ENCODE measurements around the gene FAM50A.

DNA sequence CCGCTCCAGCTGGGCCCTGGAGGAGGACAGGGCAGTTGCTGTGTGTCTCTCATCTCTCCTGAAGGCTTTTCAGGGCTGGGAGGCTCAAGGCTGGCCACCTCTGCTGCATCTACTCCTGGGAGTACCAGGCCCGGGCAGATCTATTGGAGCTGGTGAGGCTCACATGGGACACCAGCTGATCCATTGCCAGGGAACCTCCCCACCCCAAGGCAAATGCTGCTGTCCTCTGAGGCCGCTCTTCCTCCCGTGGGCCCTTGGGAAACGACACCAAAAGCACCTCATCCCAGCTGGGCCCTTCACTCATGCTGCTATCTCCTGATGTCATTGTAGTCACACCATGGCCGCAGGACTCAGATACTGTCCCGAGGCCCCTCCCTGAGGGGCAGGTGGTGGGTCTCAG is 38.8 kb downstream of the FAM50A start:
- TF ChIP-seq CTCF (IDR thresholded peaks at IDR 0.05) (no peak), EZH2 (IDR thresholded peaks at IDR 0.05; ENCODE audit: borderline replicate concordance, insufficient read depth, low read depth, low read length, poor library complexity, severe bottlenecking) (no peak)

Measured in B cell (primary cell).